PFSK-1 (cell line): Measurements from ENCODE around the gene ABI3BP.

Source experiments
- POLR2AphosphoS5 ChIP-seq: IDR thresholded peaks from 2 replicates; pipeline ENCODE4 v1.6.1; 2012; ENCODE audit warnings: low read depth, mild to moderate bottlenecking, control low read depth, low read length, moderate library complexity
- REST ChIP-seq, 2 experiments: IDR thresholded peaks; 2 replicates each; pipeline versions ENCODE4 v1.6.1 to v1.8.0; 2011 to 2012; ENCODE audit warnings: low read depth in 2 of 2, low read length in 2 of 2, control low read depth in 1 of 2, inconsistent platforms in 1 of 2, mild to moderate bottlenecking in 1 of 2, moderate library complexity in 1 of 2; ENCODE audit not compliant: insufficient read depth in 1 of 2

GRCh38 chr3:100880072-100880471, 113.1 kb downstream of the ABI3BP start:
- no peak for TF ChIP-seq POLR2AphosphoS5
- TF ChIP-seq REST (IDR thresholded peaks at IDR 0.05; ENCODE audit: insufficient read depth in 1 of 2, low read depth in 2 of 2, low read length in 2 of 2): peak in 1 of 2 experiments; percentile 62; a peak in 2 of 4 replicates
